ENCODE results near the gene DCPS. TPM values are rescaled to one million over a fixed set of nuclear protein-coding genes. Genes with fewer than 3 reads are reported as not detected.
A peak's percentile ranks its signal among the peaks of the same experiment; 100 is the strongest.
"Not testable (repeated sequence)": the region's sequence is repeated elsewhere in the genome, so short reads cannot be mapped to it uniquely, and the experiment has no call there.

Gene DCPS
- total RNA-seq, 3 donors from 2014 or later: 8.8 to 11.7 (median 9.6) TPM

GRCh38 chr11:126360049-126360446 is 56.2 kb downstream of the DCPS start:
- no peak for DNase-seq (ENCODE audit: low spot score in 2 of 2)
- no peak for TF ChIP-seq POLR2AphosphoS5 (IDR thresholded peaks at IDR 0.05)
- no peak for TF ChIP-seq POLR2A (IDR thresholded peaks at IDR 0.05)
- TF ChIP-seq CTCF (IDR thresholded peaks at IDR 0.05): no peak
- no peaks in the 10 kb centered on the region for H3K36me3 ChIP-seq
- H3K27ac ChIP-seq: peak overlapping the region; percentile 47 to 83
- H3K4me3 ChIP-seq: peak overlapping the region in 2 of 3 donors; percentile 17 to 50
- H3K4me1 ChIP-seq: peaks cover 4% of the 10 kb centered on the region in 2 donors
- intact Hi-C loops (cut with DNase I; ENCODE audit: low total_unique reads): no loop called here
- H3K9me3 ChIP-seq: no peaks in the 10 kb centered on the region
- no peaks in the 10 kb centered on the region for H3K27me3 ChIP-seq

GRCh38 chr11:126361400-126361799 is 57.5 kb downstream of the DCPS start:
- Histone ChIP-seq H3K4me1 (peaks cover 4 to 8% of the 10 kb centered on the region in 2 donors), H3K27me3 (no peaks in the 10 kb centered on the region), H3K9me3 (no peaks in the 10 kb centered on the region), H3K36me3 (no peaks in the 10 kb centered on the region), H3K27ac (no peak overlapping the region), H3K4me3 (no peak overlapping the region)
- intact Hi-C loops (cut with DNase I; ENCODE audit: low total_unique reads): no loop called here
- TF ChIP-seq POLR2AphosphoS5 (IDR thresholded peaks at IDR 0.05) (no peak), CTCF (IDR thresholded peaks at IDR 0.05) (no peak), POLR2A (IDR thresholded peaks at IDR 0.05) (no peak)
- peak in 1 of 2 donors; percentile 35 for DNase-seq (ENCODE audit: low spot score in 2 of 2)

GRCh38 chr11:126362879-126363655 is 59.2 kb downstream of the DCPS start:
- Histone ChIP-seq H3K4me3 (no peak overlapping the region), H3K9me3 (no peaks in the 10 kb centered on the region), H3K27ac (peak overlapping the region; percentile 70 to 77), H3K36me3 (no peaks in the 10 kb centered on the region), H3K27me3 (no peaks in the 10 kb centered on the region), H3K4me1 (peaks cover 0 to 11% of the 10 kb centered on the region in 2 donors)
- intact Hi-C loops (cut with DNase I; ENCODE audit: low total_unique reads): no loop called here
- no peak for TF ChIP-seq POLR2A (IDR thresholded peaks at IDR 0.05)
- no peak for TF ChIP-seq POLR2AphosphoS5 (IDR thresholded peaks at IDR 0.05)
- TF ChIP-seq CTCF (IDR thresholded peaks at IDR 0.05): no peak
- DNase-seq (ENCODE audit: low spot score in 2 of 2): peak in 1 of 2 donors; percentile 27

GRCh38 chr11:126363706-126364248 is 59.9 kb downstream of the DCPS start:
- H3K27ac ChIP-seq: peak overlapping the region; percentile 70 to 77
- peaks cover 0 to 11% of the 10 kb centered on the region in 2 donors for H3K4me1 ChIP-seq
- intact Hi-C loops (cut with DNase I; ENCODE audit: low total_unique reads): no loop called here
- no peaks in the 10 kb centered on the region for H3K9me3 ChIP-seq
- peak in 1 of 2 donors; percentile 38 for DNase-seq (ENCODE audit: low spot score in 2 of 2)
- TF ChIP-seq CTCF (IDR thresholded peaks at IDR 0.05) (no peak), POLR2AphosphoS5 (IDR thresholded peaks at IDR 0.05) (no peak), POLR2A (IDR thresholded peaks at IDR 0.05) (no peak)
- no peaks in the 10 kb centered on the region for H3K36me3 ChIP-seq
- no peaks in the 10 kb centered on the region for H3K27me3 ChIP-seq
- H3K4me3 ChIP-seq: no peak overlapping the region

- H3K4me3 ChIP-seq; H3K36me3 ChIP-seq; DNase-seq (ENCODE audit: low spot score in 2 of 2); intact Hi-C loops (cut with DNase I; ENCODE audit: low total_unique reads); H3K27me3 ChIP-seq; H3K9me3 ChIP-seq: not testable (repeated sequence)
- Histone ChIP-seq H3K27ac (peak overlapping the region in 1 of 2 donors; percentile 43), H3K4me1 (peaks cover 0 to 11% of the 10 kb centered on the region in 2 donors)
Observed at GRCh38 chr11:126364735-126365134, 60.9 kb downstream of the DCPS start.

- intact Hi-C loops (cut with DNase I; ENCODE audit: low total_unique reads); H3K9me3 ChIP-seq; H3K4me3 ChIP-seq; H3K27me3 ChIP-seq; H3K36me3 ChIP-seq; H3K4me1 ChIP-seq: not testable (repeated sequence)
- peak overlapping the region; percentile 71 to 88 for H3K27ac ChIP-seq
- DNase-seq (ENCODE audit: low spot score in 2 of 2): peak in 1 of 2 donors; percentile 51
Observed at GRCh38 chr11:126365508-126365907, 61.6 kb downstream of the DCPS start.
